ENCODE data around the gene KLF5. TPM values are rescaled to one million over a fixed set of nuclear protein-coding genes. Genes with fewer than 3 reads are reported as not detected.
"Not testable (repeated sequence)": the region's sequence is repeated elsewhere in the genome, so short reads cannot be mapped to it uniquely, and the experiment has no call there.

Gene KLF5
- total RNA-seq, 2 experiments from 2014 or later, result 1.6 to 2.3 TPM

GRCh38 chr13:73048615-73049014, 10.2 kb upstream of the KLF5 start:
- DNase-seq; H3K9me3 Mint-ChIP-seq; POLR2A ChIA-PET; H3K4me1 Mint-ChIP-seq; H3K4me3 Mint-ChIP-seq; H3K27me3 Mint-ChIP-seq; CTCF ChIA-PET; H3K27ac Mint-ChIP-seq; H3K36me3 Mint-ChIP-seq (ENCODE audit: low read depth): not testable (repeated sequence)

GRCh38 chr13:73054712-73055111, 4.1 kb upstream of the KLF5 start:
- H3K36me3 Mint-ChIP-seq (ENCODE audit: low read depth), result no peaks in the 10 kb centered on the region
- H3K4me1 Mint-ChIP-seq, result peaks cover 10% of the 10 kb centered on the region
- DNase-seq, result no peak
- H3K27me3 Mint-ChIP-seq, result peaks cover 32% of the 10 kb centered on the region
- POLR2A ChIA-PET, result no interaction called here
- no peak overlapping the region for H3K4me3 Mint-ChIP-seq
- no peaks in the 10 kb centered on the region for H3K9me3 Mint-ChIP-seq
- CTCF ChIA-PET, result no interaction called here
- no peak overlapping the region for H3K27ac Mint-ChIP-seq

- peaks cover 44% of the 10 kb centered on the region for H3K27me3 Mint-ChIP-seq
- H3K9me3 Mint-ChIP-seq, result no peaks in the 10 kb centered on the region
- peaks cover 21% of the 10 kb centered on the region for H3K4me1 Mint-ChIP-seq
- H3K4me3 Mint-ChIP-seq, result no peak overlapping the region
- no peak overlapping the region for H3K27ac Mint-ChIP-seq
- ChIA-PET POLR2A (no interaction called here), CTCF (no interaction called here)
- DNase-seq, result no peak
- H3K36me3 Mint-ChIP-seq (ENCODE audit: low read depth), result no peaks in the 10 kb centered on the region
Observed at GRCh38 chr13:73055813-73056564, 2.8 kb upstream of the KLF5 start.

GRCh38 chr13:73056565-73056962, 2.2 kb upstream of the KLF5 start:
- H3K27me3 Mint-ChIP-seq, result peaks cover 44% of the 10 kb centered on the region
- no peaks in the 10 kb centered on the region for H3K9me3 Mint-ChIP-seq
- ChIA-PET CTCF (interaction anchor here (0.7 kb wide), 1 partner anchor 19 kb away, joined by 3 read pairs; no protein-coding TSS in a partner anchor), POLR2A (no interaction called here)
- DNase-seq, result no peak
- peaks cover 21% of the 10 kb centered on the region for H3K4me1 Mint-ChIP-seq
- no peak overlapping the region for H3K4me3 Mint-ChIP-seq
- H3K36me3 Mint-ChIP-seq (ENCODE audit: low read depth), result no peaks in the 10 kb centered on the region
- H3K27ac Mint-ChIP-seq, result no peak overlapping the region

- DNase-seq, result no peak
- POLR2A ChIA-PET, result interaction anchor here (1.6 kb wide), 1 partner anchor 645 kb away, joined by 7 read pairs; no protein-coding TSS in a partner anchor
- Mint-ChIP-seq H3K9me3 (no peaks in the 10 kb centered on the region), H3K36me3 (ENCODE audit: low read depth) (peaks cover 2% of the 10 kb centered on the region), H3K4me3 (no peak overlapping the region), H3K27ac (no peak overlapping the region), H3K4me1 (peaks cover 21% of the 10 kb centered on the region), H3K27me3 (peaks cover 44% of the 10 kb centered on the region)
- CTCF ChIA-PET, result interaction anchor here (0.7 to 1.8 kb wide), 3 partner anchors 18 to 660 kb away, joined by 3 to 6 read pairs (median 3); no protein-coding TSS in a partner anchor
Observed at GRCh38 chr13:73057284-73058063, 1.3 kb upstream of the KLF5 start.

- H3K27me3 Mint-ChIP-seq, result peaks cover 44% of the 10 kb centered on the region
- no peak for DNase-seq
- H3K9me3 Mint-ChIP-seq, result no peaks in the 10 kb centered on the region
- peaks cover 21% of the 10 kb centered on the region for H3K4me1 Mint-ChIP-seq
- H3K36me3 Mint-ChIP-seq (ENCODE audit: low read depth), result peaks cover 2% of the 10 kb centered on the region
- CTCF ChIA-PET, result interaction anchor here (0.6 to 1.8 kb wide), 5 partner anchors 58 to 660 kb away, joined by 3 to 6 read pairs (median 3); no protein-coding TSS in a partner anchor
- H3K4me3 Mint-ChIP-seq, result peak overlapping the region; percentile 79
- H3K27ac Mint-ChIP-seq, result no peak overlapping the region
- POLR2A ChIA-PET, result interaction anchor here (0.7 to 1.7 kb wide), 5 partner anchors 11 to 645 kb away, joined by 3 to 7 read pairs (median 4); no protein-coding TSS in a partner anchor
Observed at GRCh38 chr13:73058064-73058313, 816 bp upstream of the KLF5 start.

GRCh38 chr13:73058432-73058735, 421 bp upstream of the KLF5 start:
- Mint-ChIP-seq H3K27me3 (peaks cover 44% of the 10 kb centered on the region), H3K4me3 (peak overlapping the region; percentile 79)

GRCh38 chr13:73059460-73060250, 850 bp downstream of the KLF5 start:
- peaks cover 42% of the 10 kb centered on the region for H3K27me3 Mint-ChIP-seq
- peak overlapping the region; percentile 76 for H3K4me3 Mint-ChIP-seq
- ChIA-PET CTCF (interaction anchor here (0.6 to 1.8 kb wide), 9 partner anchors 10 to 651 kb away, joined by 3 to 6 read pairs (median 4); no protein-coding TSS in a partner anchor), POLR2A (interaction anchor here (0.9 to 1.7 kb wide), 4 partner anchors 13 to 643 kb away, joined by 3 to 7 read pairs (median 3); no protein-coding TSS in a partner anchor)
- H3K9me3 Mint-ChIP-seq, result no peaks in the 10 kb centered on the region
- peaks cover 21% of the 10 kb centered on the region for H3K4me1 Mint-ChIP-seq
- no peak overlapping the region for H3K27ac Mint-ChIP-seq
- DNase-seq, result peak; percentile 51
- H3K36me3 Mint-ChIP-seq (ENCODE audit: low read depth), result peaks cover 2% of the 10 kb centered on the region

More at GRCh38 chr13:73058432-73058735, 421 bp upstream of the KLF5 start:
- ChIA-PET POLR2A (interaction anchor here (0.7 to 1.7 kb wide), 5 partner anchors 11 to 645 kb away, joined by 3 to 7 read pairs (median 4); no protein-coding TSS in a partner anchor), CTCF (interaction anchor here (0.6 to 1.8 kb wide), 5 partner anchors 58 to 659 kb away, joined by 3 to 6 read pairs (median 3); no protein-coding TSS in a partner anchor)
- Mint-ChIP-seq H3K36me3 (ENCODE audit: low read depth) (peaks cover 2% of the 10 kb centered on the region), H3K4me1 (peaks cover 21% of the 10 kb centered on the region), H3K9me3 (no peaks in the 10 kb centered on the region), H3K27ac (no peak overlapping the region)
- DNase-seq, result no peak

- Mint-ChIP-seq H3K4me1 (peaks cover 21% of the 10 kb centered on the region), H3K36me3 (ENCODE audit: low read depth) (peaks cover 2% of the 10 kb centered on the region), H3K4me3 (peak overlapping the region; percentile 76), H3K9me3 (no peaks in the 10 kb centered on the region), H3K27ac (no peak overlapping the region), H3K27me3 (peaks cover 38% of the 10 kb centered on the region)
- POLR2A ChIA-PET, result no interaction called here
- DNase-seq, result no peak
- CTCF ChIA-PET, result interaction anchor here (0.6 to 1.2 kb wide), 4 partner anchors 135 to 642 kb away, joined by 3 to 6 read pairs (median 4); no protein-coding TSS in a partner anchor
Observed at GRCh38 chr13:73060251-73061160, 1.7 kb downstream of the KLF5 start.

GRCh38 chr13:73061473-73061872, 2.7 kb downstream of the KLF5 start:
- H3K36me3 Mint-ChIP-seq (ENCODE audit: low read depth), result peaks cover 2% of the 10 kb centered on the region

GRCh38 chr13:73061876-73062275, 3.1 kb downstream of the KLF5 start:
- Mint-ChIP-seq H3K4me1 (peaks cover 21% of the 10 kb centered on the region), H3K9me3 (no peaks in the 10 kb centered on the region), H3K36me3 (ENCODE audit: low read depth) (peaks cover 2% of the 10 kb centered on the region), H3K4me3 (no peak overlapping the region), H3K27me3 (peaks cover 31% of the 10 kb centered on the region), H3K27ac (no peak overlapping the region)
- CTCF ChIA-PET, result interaction anchor here (0.6 to 0.9 kb wide), 2 partner anchors 15 to 669 kb away, joined by 3 read pairs; no protein-coding TSS in a partner anchor
- POLR2A ChIA-PET, result interaction anchor here (0.5 kb wide), 1 partner anchor 27 kb away, joined by 3 read pairs; no protein-coding TSS in a partner anchor
- no peak for DNase-seq

More at GRCh38 chr13:73061473-73061872, 2.7 kb downstream of the KLF5 start:
- CTCF ChIA-PET, result no interaction called here
- H3K27me3 Mint-ChIP-seq, result peaks cover 32% of the 10 kb centered on the region
- POLR2A ChIA-PET, result no interaction called here
- H3K27ac Mint-ChIP-seq, result no peak overlapping the region
- H3K9me3 Mint-ChIP-seq, result no peaks in the 10 kb centered on the region
- no peak overlapping the region for H3K4me3 Mint-ChIP-seq
- H3K4me1 Mint-ChIP-seq, result peaks cover 21% of the 10 kb centered on the region
- no peak for DNase-seq

GRCh38 chr13:73062468-73062867, 3.7 kb downstream of the KLF5 start:
- Mint-ChIP-seq H3K9me3 (no peaks in the 10 kb centered on the region), H3K27me3 (peaks cover 26% of the 10 kb centered on the region), H3K36me3 (ENCODE audit: low read depth) (peaks cover 3% of the 10 kb centered on the region), H3K4me3 (no peak overlapping the region), H3K27ac (no peak overlapping the region), H3K4me1 (peaks cover 21% of the 10 kb centered on the region)
- POLR2A ChIA-PET, result interaction anchor here (0.5 kb wide), 1 partner anchor 28 kb away, joined by 3 read pairs; no protein-coding TSS in a partner anchor
- CTCF ChIA-PET, result interaction anchor here (0.6 to 0.9 kb wide), 2 partner anchors 16 to 669 kb away, joined by 3 read pairs; no protein-coding TSS in a partner anchor
- no peak for DNase-seq
